CD4-positive, alpha-beta T cell treated with Interleukin-17A for 4 hours (primary cell): ENCODE results near the gene TRIM45.

ENCODE experiments used
- DNase-seq: peaks from one replicate; pipeline ENCODE4 v3.0.0-alpha.2; 2020; ENCODE audit warnings: mixed read lengths

TRIM45 gene

DNA sequence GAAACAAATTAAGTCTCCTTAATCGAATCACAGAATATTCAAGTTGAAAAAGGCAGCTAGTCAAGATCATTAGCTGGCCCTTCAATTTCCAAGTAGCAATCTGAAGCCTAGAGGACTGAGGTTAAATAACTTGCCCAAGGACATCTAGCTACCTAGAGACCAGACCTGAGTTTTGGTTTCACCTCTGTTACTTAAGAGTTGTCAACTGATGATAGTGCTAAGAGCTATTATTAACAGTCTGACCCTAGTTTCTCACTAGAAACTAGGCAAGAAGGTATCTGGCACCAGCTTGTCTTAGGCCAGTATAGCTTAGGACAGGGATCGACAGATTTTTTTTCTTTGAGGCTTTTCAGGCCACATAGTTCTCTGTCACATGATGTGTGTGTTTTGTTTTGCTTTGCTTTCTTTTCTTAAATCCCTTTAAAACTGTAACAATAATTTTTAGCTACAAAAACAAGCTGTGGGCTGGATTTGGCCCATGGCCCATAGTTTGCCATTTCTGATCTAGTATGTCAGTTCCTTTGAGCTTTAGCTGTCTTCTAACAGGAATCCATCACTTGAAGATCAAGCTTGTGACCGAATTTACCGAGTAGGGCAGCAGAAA lies 23.2 kb downstream of the TRIM45 start:
- DNase-seq: no peak

DNA sequence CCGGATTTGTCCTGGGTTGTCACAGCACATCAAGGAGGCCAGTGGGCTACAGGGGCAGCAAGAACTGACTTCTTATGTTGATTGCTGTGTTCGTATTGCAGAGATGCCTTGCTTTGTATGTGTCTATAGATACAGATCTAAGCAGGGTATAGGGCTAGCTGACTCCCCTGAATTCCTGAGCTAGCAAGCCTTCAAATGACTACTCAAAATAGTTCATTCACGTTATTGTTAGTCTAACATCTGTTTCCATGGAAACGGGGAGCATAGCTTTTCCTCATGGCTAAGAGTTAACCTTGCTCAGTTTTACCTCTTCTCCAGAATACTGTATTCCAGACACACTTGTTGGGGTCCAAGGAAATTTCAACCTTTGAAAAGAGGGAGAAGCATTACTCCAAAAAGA lies 24.1 kb downstream of the TRIM45 start:
- no peak for DNase-seq

DNA sequence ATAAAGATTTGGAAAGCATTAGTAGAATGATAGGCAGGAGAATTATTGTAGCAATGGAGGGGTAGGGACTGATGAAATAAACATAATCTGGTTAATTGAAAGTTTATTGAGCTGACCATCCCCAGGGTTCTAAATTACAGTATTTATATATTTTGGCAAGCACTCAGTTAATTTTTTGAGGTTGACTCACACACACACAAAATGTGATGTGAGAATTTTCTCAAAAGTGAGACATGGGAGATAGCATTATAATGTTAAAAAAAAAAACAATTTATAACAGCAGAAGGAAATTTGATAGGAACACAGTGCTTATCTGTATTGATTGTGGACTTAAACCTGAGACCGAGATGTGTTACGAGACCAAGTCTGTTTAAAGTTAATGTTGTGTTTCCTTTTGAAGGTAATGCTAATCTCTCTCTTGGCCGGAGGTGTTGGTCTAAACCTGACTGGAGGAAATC lies 24.6 kb downstream of the TRIM45 start:
- no peak for DNase-seq

DNA sequence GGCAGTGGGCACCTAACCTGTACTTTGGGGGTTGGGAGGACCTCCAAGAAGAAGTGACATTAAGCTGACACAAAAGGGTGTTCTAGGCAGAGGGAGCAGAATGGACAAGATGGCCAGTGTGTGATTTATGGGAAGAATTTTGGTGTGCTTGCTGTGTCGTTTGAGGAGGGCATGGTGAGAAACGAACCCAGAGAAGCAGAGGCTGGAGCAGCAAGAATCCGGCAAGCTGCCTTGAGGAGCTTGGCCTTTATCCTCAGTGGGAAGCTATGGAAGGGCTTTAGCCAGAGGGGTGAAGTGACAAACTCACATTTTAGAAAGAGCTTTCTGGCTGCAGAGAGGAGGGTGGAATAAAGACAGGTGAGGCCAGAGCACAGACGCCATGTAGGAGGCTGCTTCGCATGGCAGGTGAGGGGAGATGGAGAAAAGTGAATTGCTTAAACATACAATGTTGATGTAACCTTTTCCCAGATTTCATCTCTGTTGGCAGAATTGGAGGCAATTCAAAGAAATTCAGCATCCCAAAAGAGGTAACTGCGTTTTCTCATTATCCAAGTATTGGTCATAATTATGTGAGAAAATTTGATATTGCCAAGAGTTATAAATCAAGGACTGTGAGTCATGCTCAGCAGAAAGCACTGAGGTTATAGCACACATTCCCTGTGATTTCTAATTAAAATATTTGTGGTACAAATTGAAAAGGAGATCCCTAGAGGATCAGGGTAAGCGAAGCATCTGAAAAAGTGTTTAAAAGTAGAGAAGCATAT lies 26.5 kb downstream of the TRIM45 start:
- no peak for DNase-seq

- DNase-seq: peak; percentile 40
Observed at GRCh38 chr1:117093870-117094621, 27.5 kb downstream of the TRIM45 start.

DNA sequence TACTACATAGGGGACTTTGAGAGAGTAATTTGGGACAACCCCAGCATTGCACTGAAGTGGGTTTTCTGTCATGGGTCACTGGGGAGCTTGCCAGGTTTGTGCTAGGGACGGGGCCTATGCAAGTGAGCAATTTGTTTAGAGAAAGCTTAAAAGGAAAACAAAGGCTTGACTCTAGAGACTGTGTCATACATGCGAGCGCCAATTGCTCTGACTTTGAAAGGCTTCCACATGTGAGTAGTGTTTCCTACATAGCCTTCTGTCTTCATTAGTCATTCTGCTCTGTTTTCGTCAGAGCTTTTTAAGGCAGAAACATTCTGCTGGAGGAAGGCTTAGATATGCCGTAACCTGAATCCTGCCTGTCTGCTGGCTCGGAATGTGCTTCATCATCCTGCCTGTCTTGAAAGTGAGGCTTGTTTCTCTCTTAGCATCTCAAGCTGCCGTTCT lies 28.4 kb downstream of the TRIM45 start:
- DNase-seq: no peak

- no peak for DNase-seq
Observed at GRCh38 chr1:117092594-117092993, 29.0 kb downstream of the TRIM45 start.

- DNase-seq: no peak
Observed at GRCh38 chr1:117089996-117090395, 31.6 kb downstream of the TRIM45 start.

DNA sequence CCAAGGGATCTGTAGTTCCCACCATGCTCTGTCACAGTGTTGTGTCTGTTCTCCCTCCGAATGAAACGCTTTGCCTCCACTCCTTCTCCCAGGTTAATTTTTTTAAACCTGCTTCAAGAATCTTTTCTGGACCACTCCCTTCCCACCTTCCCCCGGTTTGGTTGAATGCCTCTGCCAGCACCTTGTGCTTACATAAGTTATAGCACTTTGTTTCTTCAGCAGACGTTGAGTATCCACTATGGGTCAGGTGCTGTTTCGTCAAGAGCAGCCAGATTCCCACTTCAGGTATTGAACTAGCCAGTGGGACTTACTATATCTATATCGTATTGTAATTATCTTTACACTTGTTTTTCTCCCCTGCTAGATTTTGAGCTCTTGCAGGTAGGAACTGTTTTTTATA lies 33.9 kb downstream of the TRIM45 start:
- no peak for DNase-seq

GRCh38 chr1:117084231-117084630 lies 37.3 kb downstream of the TRIM45 start:
- no peak for DNase-seq

DNA sequence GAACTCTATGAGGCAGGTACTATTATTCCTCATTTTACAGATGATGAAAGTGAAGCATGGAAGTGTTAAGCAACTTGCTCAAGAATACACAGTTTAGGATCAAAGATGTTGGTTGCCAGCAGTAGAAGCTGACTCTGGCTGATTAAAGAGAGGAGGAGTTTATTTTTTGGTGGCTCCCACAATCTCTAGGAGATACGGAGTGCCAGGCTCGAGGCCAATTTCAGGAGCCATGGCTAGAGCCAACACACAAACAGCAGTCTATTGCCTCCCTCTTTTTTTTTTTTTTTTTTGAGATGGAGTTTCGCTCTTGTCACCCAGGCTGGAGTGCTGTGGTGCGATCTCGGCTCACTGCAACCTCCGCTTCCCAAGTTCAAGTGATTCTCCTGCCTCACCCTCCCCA lies 41.8 kb downstream of the TRIM45 start:
- no peak for DNase-seq

- DNase-seq: peak; percentile 21
Observed at GRCh38 chr1:117077267-117077666, 44.3 kb downstream of the TRIM45 start.

- DNase-seq: no peak
Observed at GRCh38 chr1:117076648-117077047, 44.9 kb downstream of the TRIM45 start.

DNA sequence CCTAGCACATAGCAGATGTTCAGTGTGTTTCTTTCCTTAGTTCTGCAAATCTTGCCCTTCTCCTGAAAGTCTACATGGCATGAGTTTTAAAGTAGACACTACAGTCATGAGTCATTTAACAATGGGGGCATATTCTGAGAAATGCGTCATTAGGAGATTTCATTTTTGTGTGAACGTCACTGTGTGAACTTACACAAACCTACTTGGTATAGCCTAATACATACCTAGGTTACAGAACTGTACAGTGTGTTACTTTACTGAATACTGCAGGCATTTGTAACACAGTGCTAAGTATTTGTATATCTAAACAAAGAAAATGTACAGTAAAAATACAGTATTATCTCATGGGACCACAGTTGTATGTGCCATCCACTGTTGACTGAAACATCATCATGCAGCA lies 51.4 kb downstream of the TRIM45 start:
- no peak for DNase-seq

DNA sequence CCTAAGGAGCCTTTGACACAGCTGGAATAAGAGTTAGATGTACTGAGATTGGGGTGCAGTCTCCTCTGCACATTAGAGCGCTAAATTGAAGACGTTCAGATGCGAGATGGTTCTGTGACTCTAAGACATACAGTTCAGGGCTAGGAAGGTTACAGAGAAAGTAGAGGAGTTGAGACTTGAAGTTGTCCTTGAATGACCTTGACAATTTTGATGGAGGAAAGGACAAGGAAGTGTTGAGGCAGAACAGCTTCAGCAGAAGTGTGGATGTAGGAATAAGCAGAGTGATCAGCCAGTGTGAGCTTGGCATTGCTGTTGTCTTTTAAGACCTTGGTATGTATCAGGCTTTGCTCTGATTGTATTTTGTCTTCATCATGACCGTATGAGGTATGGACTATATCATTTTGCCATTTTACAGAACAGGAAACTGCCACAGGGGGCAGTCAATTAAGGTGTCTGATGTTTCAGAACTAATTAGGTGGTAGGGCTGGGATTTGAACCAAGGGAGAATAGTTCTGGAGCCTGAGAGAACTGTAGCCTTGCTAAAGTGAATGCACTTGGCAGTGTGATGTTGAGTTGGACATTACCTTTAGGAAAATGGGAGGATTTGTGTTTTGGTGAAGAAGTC lies 52.2 kb downstream of the TRIM45 start:
- DNase-seq: no peak

DNA sequence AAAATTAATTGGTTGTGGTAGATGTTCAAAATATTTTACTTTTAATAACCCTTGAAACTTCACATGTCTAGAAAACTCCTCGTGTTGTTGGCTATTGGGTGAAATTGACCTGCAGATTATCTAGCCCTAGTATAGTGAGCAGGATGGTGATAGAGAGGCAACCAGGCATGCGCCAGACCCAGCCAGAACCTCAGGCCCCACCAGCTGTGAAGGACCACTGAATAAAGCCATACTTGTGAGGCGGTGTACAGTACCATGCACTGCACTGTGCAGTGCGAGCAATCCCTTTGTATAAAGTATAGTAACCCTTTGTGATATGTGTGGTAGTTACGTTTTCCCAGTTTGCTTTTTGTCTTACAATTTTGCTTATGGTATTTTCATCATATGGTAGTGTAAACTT lies 53.0 kb downstream of the TRIM45 start:
- no peak for DNase-seq

DNA sequence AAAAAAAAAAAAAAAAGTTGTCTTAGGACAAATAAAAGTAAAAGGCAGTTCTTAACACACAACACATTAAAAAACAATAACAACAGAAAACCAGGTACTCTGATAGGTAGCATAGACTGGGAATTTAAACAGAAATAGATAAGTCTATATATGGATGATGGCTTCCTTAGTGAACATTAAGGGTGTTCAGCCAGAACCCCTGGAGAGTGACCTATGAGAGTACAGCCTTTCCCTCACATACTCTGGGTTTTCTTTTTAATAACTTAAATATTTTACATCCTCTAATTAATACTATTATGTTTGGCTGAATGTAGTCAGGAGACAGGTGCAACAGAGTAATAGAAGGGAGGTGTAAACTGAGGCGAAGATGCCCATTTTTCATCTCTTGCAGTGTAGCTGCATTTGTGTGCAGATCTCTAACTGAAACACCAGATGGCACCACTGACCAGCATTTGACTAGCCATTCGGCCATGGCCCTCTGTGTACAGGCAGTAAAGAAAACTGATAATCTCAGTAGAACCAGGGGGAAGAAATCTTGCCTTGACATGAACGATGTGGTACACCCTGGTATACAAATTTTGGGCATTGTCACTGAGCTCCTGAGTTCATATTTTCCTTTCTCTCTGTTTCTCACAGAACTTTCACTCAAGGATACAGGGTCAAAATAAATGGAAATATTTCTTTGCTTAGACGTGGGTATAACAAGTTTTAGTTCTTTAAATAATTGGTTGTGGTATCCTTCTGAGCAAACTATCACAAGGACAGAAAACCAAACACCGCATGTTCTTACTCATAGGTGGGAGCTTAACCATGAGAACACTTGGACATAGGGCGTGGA lies 53.8 kb downstream of the TRIM45 start:
- DNase-seq: peak; percentile 50

- DNase-seq: no peak
Observed at GRCh38 chr1:117066367-117066766, 55.2 kb downstream of the TRIM45 start.

DNA sequence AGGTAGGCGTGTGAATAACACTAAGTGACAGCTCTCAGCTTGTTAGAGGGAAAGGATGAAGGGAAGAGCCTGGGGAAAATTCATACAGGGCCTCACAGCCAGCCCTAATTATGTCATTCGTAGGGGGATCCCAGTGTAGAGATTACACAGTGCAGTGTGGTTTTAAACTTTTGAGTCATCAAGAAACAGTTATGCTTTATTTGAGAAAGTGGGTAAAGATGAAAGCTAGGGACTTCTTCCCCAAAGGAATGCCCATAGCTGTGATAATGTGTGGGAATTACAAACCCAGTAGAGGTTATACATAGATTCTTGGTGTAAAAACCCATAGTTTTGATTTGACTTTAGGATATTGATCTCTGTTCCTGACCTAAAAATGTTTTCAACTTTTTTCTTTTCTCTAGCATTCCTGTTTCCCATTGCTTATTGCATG lies 59.5 kb downstream of the TRIM45 start:
- DNase-seq: no peak
